ENCODE data around the gene DLG2.

DNA sequence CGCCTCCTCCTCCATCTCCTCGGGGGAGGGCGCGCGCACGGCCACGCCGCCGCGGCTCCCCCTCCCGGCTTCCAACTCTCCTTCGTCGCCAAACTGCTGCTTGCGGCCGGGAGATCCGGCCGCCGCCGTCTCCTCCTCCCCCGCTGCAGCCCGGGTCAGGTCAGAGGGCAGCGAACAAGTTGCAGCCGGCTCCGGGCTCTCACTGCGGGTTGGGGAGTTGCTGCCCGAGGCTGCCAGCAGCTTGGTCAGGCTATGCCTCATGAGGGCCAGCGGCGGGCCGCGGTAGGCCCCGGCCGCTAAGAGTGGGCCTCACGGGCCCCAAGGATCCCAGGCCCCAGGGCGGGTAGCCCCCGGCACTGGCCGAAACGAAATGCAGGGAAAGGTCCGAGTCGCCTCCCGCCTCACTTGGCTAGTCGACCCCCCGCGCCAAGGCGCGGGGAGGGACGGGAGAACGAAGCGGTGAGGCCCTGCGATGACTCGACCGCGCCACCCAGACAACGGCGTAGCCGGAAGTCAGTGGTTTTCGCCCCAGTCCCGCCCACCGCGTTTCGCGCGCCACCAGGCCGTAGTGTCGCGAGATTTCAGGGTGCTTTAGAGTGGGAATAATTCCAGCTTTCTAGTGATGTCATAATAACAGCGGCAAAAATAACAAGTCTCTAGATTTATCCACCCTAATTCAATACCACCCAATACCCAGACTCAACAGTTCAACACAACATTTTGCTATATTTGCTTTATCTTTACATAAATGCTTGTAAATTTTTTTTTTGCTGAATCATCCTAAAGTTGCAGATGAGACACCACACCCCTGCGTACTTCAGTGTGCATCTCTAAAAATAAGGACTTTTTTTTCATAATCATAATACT, 37.7 kb upstream of the DLG2 start, which contains the start of gene CREBZF:
- TF ChIP-seq, protein P1, sequence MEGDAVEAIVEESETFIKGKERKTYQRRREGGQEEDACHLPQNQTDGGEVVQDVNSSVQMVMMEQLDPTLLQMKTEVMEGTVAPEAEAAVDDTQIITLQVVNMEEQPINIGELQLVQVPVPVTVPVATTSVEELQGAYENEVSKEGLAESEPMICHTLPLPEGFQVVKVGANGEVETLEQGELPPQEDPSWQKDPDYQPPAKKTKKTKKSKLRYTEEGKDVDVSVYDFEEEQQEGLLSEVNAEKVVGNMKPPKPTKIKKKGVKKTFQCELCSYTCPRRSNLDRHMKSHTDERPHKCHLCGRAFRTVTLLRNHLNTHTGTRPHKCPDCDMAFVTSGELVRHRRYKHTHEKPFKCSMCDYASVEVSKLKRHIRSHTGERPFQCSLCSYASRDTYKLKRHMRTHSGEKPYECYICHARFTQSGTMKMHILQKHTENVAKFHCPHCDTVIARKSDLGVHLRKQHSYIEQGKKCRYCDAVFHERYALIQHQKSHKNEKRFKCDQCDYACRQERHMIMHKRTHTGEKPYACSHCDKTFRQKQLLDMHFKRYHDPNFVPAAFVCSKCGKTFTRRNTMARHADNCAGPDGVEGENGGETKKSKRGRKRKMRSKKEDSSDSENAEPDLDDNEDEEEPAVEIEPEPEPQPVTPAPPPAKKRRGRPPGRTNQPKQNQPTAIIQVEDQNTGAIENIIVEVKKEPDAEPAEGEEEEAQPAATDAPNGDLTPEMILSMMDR (IDR thresholded peaks at IDR 0.05; ENCODE audit: insufficient read depth, low read depth, low read length): no peak
- TF ChIP-seq EZH2 (IDR thresholded peaks at IDR 0.05; ENCODE audit: insufficient read depth, low read length): no peak
